GM18909 (cell line): ENCODE results near the gene TIGD6.
"Not testable (repeated sequence)": the region's sequence is repeated elsewhere in the genome, so short reads cannot be mapped to it uniquely, and the experiment has no call there.

Experiments used
- ATAC-seq: cut with Tn5 transposase; IDR thresholded peaks from one replicate; pipeline ENCODE4 v1.9.1; 2021; ENCODE audit warnings: mild to moderate bottlenecking; ENCODE audit not compliant: unreplicated experiment, poor library complexity

The TIGD6 gene

DNA sequence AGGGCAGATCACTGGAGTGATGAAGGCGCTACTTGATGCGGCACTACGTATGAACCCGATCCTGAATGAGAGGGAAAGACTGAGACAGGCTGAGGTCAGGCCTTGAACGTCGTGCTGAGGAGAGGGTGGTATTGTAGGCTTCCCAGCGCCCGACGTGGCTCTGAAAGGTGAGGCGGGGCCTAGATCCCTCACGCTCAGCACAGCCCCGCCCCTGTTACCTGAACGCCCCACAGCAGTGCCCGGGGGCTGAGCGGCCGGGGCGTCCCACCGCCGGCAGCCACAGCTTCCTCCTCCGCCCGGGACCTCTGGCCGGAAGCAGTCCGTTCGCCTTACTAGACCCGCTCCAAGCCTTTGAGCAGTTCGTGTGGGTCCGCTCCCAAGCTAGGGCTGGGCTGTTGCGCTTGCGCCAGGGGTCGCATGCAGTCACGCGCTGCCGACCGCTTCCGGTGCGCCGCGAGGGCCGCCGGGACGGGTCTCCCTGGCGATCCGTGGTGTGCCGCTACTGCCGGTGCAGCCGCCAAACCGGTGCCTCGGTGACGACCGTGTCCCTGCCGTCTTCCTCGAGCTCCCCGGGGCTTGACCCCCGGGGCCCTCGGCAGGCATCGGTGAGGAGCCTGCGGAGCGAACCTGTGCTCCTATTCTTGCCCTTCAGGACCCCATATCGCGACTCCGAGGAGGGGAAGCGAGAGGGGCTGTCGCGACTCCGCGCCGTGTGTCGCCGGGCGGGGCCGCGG lies at the start of gene TIGD6, which contains the start of gene HMGXB3:
TIGD6 (minus strand) TSS at position 399 of the 734 bp plus-strand sequence. CDS start 4,306 bp downstream, outside the sequence.
HMGXB3 (plus strand) TSS at position 484 of the 734 bp plus-strand sequence. CDS start 4,114 bp downstream, outside the sequence.
- ATAC-seq, result peak; percentile 86

DNA sequence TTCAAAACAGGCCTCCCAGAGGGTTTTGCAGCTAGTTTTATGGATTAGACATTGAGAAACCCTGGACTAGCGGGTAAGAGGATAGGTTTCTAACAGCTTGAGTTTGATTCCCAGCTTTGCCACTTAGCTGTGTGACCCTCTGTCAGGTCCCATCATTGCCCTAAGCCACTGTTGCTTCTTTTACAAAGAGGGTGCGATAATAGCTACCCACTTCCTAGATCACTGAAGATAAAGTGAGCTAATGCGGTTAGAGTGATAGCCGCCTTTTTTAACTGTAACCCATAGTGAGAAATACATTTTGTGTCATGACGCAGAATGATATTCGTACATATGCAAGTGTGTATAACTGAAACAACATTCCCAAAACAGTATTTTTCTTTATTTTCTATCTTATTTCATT lies 45.6 kb upstream of the TIGD6 start:
- no peak for ATAC-seq

DNA sequence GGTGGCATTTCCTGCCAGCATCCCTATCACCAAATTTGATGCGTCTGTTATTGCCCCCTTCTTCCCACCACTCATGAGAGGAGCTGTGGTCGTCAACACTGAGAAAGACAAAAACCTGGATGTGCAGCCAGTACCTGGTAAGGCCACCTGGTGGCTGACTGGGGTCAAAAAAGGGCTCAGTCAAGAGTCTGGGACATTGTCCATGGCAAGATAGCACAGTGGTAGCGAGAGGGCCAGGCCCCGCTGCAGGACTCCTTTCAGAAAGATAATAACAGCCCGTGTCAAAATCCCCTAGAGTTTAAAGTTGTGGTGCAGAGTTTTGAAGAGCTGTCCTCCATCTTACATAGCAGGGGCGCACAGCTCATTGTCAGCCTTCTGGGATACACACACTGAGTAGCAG lies 45.1 kb upstream of the TIGD6 start:
- no peak for ATAC-seq

DNA sequence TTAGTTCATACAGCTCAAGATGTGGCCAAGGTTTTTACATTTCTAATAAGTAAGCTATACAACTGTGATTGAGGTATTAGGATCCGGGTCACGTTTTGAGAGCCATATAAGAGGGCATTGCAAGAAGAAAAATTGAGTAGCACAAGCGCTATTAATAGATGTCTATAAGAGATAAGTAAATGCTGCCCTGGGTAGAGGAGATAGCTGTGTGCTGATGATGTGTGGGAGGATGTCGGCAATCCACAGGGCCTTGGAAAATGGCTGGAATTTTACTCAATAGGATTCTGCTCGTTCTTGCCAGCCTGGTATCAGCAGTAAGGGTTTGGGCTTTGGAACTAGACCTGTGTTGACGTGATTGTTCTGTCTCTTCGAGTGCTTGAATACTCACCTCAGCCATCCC lies 44.3 kb upstream of the TIGD6 start:
- ATAC-seq, result no peak

DNA sequence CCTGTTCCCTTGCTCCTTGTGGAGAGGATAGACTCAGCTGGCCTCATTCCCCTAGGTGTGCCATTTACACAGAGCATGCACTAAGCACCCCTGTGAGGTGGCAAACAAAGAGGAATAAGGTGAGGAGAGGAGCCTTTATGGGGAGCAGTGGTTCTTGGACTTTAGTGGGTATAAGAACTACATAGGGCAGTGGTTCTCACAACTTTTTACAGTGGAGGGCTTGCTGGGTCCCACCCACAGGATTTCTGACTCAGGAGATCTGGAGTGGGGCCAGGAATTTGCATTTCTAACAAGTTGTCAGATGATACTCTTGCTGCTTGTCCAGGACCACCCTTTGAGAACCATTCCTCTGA lies 43.9 kb upstream of the TIGD6 start:
- ATAC-seq, result no peak

DNA sequence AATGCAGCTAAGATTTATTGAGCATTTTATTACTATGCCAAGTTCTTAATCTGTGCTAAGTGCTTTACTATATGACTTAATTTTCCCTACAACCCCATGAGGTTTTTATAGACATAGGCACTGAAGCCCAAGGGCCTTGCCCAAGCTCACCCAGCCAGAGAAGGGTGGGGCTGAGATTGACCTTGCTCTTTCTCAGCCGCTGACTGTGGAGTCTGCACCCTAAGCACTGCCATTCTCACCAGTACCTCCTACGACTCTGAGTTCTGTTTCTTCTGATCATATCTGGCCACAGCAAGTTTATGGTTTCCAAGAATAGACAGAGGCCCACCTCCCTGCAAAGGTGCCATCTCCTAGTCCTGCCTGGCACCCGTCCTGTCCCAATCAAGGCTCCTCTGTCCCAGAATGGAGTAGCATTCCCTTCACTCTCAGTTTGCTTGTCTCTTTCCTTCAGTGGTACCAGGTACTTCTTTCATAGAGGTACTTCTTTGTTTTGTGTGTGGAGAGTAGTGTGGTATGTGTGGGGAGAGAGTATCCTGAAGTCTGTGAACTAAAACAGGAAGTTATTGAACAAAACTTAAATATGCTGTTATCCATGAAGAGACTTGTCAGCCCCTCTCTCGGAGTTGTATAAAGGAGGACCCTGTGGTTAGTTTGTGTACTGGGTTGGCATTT lies 43.3 kb upstream of the TIGD6 start:
- no peak for ATAC-seq

DNA sequence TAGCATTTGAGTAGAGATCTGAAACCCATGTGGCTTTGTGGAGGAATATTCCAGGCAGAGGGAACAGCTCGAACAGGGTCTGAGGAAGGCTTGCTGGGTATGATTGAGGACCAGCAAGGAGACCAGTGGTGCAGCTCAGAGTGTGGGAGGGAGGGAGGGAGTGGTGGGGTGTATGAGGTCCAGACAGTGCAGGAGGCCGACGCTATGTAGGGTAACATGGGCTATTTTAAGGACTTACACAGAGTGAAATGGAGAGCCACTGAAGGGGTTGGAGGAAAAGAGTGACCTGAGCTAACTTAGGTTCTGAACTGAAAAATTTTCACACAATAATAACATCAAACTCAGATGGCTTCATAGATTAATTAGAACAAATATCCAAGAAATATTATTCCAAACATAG lies 42.0 kb upstream of the TIGD6 start:
- no peak for ATAC-seq

DNA sequence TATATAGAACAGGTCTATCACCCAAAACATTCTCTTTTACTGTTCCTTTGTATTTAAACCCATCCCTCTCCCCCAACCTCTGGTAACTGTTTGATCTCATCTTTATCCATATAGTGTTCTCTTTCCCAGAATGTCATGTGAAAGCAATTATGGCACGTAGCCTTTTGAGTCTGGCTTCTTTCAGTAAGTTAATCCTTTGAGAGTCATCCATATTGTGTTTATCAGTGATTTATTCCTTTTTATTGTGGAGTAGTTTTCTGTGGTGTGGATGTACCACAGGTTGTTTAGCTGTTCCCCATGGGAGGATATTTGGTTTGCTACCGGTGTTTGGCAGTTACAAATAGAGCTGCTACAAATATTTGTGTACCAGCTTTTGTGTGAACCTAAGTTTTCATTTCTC lies 38.1 kb upstream of the TIGD6 start:
- no peak for ATAC-seq

DNA sequence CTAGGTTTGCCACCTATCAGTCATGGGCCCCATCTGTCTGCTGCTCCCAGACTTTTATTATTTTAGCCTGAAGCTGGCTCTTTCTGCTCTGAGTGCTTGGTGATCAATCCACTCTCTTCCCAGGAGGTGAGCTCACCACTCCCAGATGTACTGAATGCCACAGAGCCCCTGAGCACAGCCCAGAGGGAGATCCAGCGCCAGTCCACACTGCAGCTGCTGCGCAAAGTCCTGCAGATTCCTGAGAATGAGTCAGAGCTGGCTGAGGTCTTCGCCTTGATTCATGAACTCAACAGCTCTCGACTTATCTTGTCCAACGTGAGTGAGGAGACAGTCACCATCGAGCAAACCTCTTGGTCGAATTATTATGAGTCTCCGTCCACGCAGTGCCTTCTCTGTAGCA lies 36.1 kb upstream of the TIGD6 start:
- ATAC-seq, result no peak

DNA sequence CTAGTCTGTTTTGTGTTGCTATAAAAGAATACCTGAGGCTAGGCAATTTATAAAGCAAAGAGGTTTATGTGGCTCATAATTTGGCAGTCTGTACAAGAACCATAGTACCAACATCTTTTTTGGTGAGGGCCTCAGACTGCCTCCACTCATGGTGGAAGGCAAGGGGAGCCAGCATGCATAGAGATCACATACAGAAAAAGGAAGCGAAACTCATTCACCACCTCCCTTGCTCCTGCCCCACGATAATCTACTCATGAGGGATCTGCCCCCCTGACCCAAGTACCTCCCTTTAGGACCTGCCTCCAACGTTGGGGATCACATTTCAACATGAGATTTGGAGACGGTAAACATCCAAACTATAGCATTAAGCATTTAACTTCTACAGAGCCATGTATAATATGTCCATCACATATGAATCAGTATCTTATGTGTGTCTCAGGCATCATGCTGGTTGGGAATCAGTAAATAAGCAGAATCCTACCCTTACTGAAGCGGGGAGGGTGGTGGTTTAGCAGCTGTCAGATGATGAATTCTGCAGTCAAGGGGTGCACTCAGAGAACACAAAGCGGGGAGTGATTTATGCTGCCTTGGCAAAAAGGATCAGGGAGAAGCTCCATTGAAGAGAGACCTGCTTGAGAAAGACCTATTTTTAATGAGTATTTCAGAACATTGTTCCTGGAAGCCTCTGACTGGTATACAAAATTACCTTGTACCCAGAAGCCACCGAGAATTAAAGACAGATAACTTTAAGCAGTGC lies 34.9 kb upstream of the TIGD6 start:
- ATAC-seq, result peak; percentile 95

DNA sequence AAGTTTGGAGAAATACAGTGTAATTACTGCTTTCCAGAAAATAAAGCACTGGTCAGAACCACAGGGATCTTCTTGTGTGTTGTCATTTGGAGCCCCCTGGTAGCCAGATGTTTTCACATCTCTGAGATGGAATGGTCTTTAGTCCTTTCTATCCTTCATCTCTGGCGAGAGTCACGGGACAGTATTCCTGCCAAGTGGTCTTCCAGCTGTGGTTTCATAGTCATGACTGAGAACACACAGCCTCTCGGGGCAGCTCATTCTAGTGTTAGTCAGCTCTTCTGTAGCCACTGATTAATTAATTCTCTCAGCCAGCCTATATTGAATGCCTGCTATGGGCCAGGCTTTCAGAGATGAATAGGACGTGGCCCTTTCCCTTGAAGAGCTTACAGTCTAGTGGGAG lies 34.2 kb upstream of the TIGD6 start:
- ATAC-seq, result peak; percentile 9

DNA sequence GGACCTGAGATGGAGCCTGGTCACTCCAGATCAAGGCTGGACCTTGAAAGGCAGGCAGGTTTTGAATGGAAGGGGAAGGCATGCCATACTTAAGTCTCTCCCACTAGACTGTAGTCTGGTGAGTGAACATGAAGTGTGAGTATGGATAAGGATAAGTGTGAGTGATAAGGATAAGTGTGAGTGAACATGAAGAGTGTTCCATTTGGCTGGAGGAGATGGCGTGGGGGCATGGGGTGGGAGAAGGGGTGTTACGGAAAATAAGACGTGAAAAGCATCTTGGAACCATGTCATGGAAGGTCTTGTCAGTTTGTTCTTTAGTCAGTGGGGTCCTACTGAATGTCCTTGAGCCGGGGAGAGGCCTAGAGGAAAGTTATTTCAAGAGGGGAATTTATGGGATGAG lies 32.9 kb upstream of the TIGD6 start:
- ATAC-seq, result no peak

DNA sequence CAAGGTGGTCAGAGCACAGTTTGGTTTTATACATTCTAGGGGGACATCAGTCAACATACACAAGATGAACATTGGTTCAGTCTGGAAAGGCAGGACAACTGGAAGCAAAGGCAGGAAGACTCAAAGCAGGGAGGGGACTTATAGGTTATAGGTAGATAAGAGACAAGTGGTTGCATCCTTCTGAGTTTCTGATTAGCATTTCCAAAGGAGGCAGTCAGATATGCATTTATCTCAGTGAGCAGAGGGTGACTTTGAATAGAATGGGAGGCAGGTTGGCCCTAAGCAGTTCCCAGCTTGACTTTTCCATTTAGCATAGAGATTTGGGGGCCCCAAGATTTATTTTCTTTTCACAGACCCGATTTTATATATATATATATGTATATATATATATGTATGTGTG lies 27.6 kb upstream of the TIGD6 start:
- not testable (repeated sequence) for ATAC-seq

DNA sequence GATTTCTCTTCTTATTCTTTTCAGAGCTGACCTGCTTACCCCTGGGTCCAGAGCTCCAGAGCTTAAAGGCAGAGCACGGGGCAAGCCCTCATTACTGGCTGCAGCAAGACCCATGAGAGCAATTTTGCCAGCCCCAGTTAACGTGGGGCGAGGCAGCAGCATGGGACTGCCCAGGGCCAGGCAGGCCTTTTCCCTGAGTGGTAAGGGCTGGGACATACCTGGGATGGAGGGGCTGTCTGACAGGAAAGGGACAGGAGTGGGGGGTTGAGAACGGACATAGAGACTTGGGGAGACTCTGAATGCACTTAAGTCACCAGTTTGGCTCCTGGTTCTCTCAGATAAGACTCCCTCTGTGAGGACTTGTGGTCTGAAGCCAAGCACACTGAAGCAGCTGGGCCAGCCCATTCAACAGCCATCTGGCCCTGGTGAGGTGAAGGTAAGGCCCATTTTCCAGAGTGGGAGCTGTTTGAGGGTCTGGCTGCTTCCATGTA lies 26.3 kb upstream of the TIGD6 start:
- ATAC-seq, result no peak

DNA sequence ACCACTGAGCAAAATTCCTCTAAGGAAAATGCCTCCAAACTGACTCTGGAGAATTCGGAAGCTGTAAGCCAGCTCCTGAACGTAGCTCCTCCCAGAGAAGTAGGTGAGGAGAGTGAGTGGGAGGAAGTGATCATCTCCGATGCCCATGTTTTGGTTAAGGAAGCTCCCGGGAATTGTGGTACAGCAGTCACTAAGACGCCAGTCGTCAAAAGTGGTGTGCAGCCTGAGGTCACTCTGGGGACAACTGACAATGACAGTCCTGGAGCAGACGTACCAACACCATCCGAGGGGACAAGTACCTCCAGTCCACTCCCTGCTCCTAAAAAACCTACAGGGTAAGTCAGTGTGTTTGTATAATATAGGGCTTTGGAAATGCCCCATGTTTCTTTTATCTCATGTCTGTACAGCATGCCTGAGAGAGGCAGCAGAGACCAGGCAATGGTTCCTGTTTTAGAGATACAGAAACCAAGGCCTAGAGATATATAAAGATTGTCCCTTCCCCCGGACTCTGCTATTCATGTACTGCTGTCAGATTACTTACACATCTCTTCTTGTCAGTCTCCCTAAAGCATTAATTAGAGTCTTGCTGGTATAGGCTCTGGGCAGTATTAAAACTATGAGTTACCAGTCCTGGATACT lies 24.0 kb upstream of the TIGD6 start:
- no peak for ATAC-seq

DNA sequence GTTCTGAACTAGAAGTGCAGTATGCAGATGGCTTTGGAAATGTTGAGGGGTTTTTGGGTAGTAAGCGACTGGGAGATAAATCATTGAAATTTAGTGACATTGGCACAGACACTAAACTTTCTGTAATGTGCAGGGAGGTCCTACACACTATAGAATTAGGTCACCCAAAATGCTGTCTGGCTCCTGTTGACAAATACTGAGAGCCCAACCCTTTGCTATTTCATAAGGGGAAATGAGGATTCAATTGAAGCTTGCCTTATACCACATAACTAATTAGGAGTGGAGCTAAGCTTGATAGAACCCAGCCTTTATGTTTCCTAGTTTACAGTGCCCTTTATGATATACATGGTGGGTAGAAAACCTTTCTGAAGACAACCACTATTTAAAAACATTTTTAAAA lies 22.7 kb upstream of the TIGD6 start:
- no peak for ATAC-seq

DNA sequence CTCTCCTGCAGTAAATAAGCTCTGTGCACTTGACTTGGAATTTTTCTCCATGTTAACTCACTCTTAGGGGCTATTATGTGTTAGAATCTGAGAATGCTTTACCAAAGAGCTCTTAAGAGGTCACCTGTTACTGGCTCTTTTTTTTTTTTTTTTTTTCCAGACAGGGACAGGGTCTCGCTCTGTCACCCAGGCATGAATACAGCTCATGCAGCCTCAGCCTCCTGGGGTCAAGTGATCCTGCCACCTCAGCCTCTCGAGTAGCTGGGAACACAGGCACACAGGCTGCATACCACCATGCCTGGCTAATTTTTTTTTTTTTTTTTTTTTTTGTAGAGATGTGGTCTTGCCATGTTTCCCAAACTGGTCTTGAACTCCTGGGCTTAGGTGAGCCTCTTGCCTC lies 22.2 kb upstream of the TIGD6 start:
- no peak for ATAC-seq

DNA sequence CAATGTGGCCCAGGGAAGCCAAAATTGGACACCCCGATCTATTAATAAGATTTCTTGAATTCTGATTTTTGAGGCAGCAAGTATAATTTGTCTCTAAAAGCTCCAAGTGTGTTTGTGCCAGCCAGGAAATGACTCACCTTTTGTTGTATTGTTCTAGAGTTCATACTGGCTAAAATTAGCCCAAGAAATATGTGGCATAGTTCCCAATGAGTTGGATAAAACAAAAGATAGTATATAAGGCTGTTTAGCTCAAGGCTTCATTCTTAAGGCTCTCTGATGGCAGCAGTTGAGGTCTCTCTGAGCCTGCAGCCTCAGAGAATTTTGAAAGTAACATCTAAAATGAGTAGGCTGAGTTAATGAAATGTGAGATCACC lies 21.7 kb upstream of the TIGD6 start:
- no peak for ATAC-seq

DNA sequence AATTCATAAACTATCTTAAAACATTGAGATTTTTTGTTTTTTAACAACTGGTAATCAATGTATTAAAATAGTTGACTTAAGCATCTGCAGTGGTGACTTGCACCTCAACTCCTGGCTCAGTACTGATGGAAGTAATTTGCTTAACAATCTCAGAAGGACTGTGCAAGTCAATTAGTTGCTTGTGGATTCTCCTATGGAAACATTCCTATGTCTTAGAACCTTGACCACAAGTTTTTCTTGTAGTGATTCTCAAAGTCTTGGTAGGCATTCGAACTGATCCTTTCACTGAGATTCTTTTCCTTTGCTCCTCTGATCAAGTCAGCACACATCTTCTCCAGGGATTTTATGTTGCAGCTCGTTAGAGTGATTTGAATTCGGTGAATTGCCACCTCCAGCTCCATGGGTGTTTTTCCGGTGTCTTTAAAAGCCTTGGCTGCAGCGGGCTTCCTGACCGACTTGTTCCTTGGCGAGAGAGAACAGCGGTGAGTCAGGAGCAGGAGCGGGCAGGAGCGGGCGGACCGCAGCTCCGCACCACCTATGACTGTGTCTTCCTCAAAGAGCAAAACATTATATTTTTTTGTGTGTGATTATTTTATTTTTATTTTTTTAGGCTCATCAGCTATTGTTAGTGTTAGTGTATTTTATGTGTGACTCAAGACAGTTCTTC lies 21.2 kb upstream of the TIGD6 start:
- no peak for ATAC-seq

DNA sequence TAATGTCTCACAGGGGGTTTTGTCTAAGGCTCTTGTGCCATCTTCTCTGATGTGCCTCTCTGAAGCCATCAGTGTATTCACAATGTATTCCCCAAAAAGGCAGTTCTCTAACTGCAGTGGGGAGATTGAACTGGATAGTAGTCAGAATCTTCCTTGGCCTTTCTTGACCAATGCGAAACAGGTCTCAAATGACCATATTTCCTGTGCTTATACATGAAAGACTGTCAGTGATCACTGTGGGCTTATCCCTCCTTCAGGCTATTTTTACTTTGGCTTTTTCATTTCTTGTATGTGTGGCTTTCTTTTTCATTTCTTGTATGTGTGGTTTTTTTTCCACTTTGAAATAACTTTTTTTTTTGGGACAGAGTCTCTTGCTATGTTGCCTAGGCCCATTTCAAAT lies 19.8 kb upstream of the TIGD6 start:
- ATAC-seq, result no peak
